D721Med (cell line): Measurements from ENCODE around the gene KCNN3.

Experiments
- DNase-seq: peaks from one replicate; pipeline ENCODE4 v3.0.0; 2011; ENCODE audit warnings: low spot score; ENCODE audit not compliant: insufficient read length
- FAIRE-seq: peaks from 2 replicates; lab custom pipeline; 2011; peaks lifted over from hg19 to GRCh38; lab: Jason Lieb, UNC
- CTCF ChIP-seq: IDR thresholded peaks from 2 replicates; pipeline ENCODE4 v1.5.1; 2012; ENCODE audit warnings: mild to moderate bottlenecking, control low read depth; ENCODE audit not compliant: insufficient read depth; ENCODE audit errors: missing control alignments

The KCNN3 gene

GRCh38 chr1:154712166-154712810 lies 157.8 kb downstream of the KCNN3 start:
- no peak for TF ChIP-seq CTCF
- DNase-seq (no peak), FAIRE-seq (no peak)

GRCh38 chr1:154711416-154711815 lies 158.7 kb downstream of the KCNN3 start:
- DNase-seq, result no peak
- TF ChIP-seq CTCF, result no peak
- FAIRE-seq, result no peak

- TF ChIP-seq CTCF, result no peak
- FAIRE-seq, result no peak
- DNase-seq, result no peak
Observed at GRCh38 chr1:154710106-154710505, 160.0 kb downstream of the KCNN3 start.

GRCh38 chr1:154707901-154708463 lies 162.1 kb downstream of the KCNN3 start:
- TF ChIP-seq CTCF, result no peak
- no peak for DNase-seq
- FAIRE-seq, result no peak

- no peak for DNase-seq
- FAIRE-seq, result no peak
- no peak for TF ChIP-seq CTCF
Observed at GRCh38 chr1:154706851-154707250, 163.2 kb downstream of the KCNN3 start.

- DNase-seq (no peak), FAIRE-seq (no peak)
- no peak for TF ChIP-seq CTCF
Observed at GRCh38 chr1:154705544-154705943, 164.5 kb downstream of the KCNN3 start.

GRCh38 chr1:154703170-154703569 lies 166.9 kb downstream of the KCNN3 start:
- DNase-seq, result no peak
- no peak for FAIRE-seq
- no peak for TF ChIP-seq CTCF
